GM08714 (cell line): ENCODE data around the gene MCUR1.
"Not testable (repeated sequence)": the region's sequence is repeated elsewhere in the genome, so short reads cannot be mapped to it uniquely, and the experiment has no call there.

Experiments used
- H3K4me3 ChIP-seq: fragments of 200-500 bp; sonication (Bioruptor generic); 2 replicates; pipeline ENCODE4 v1.5.1; 2014; ENCODE audit warnings: mild to moderate bottlenecking, low read length, inconsistent platforms
- ZNF274 ChIP-seq: IDR thresholded peaks from 2 replicates; pipeline ENCODE4 v1.6.1; 2012; ENCODE audit warnings: mild to moderate bottlenecking, low read depth, low read length

Gene MCUR1

DNA sequence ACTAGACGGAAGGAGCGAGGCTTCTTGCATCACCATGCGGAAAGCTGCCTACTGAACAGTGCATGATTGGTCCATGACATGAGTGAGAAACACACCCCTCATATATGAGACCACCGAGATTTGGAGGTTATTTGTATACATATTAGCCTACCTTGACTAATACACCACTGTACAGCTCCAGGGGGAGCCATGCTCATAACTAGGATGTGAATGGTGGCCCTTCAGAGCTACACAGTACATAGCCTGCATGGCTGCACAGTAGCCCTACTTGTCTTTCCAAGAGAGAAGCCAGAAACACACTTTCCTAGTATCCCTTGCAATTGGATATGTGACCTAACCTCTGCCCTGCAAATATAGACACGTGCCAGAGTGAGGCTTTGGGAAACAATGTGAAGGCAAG is 21.8 kb upstream of the MCUR1 start:
- no peak for TF ChIP-seq ZNF274
- H3K4me3 ChIP-seq, result no peak overlapping the region

DNA sequence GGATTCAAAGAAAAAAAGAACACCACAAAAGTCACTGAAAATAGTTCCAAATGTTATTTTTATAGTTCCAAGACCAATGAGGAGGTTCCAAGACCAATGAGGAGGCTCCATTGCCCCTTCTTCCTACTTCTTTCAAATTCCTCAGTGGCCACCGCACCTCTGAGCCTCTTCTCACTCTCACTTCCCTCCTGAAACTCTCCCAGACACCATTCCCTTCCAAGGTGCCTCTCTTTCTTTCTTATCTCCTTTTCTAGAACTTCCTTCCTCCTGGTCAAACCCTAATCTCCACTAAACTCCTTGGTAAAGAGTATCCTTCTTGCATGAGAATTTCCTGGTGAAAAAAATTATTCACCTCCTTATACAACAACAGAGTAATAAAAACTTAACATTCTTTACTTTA is 20.4 kb upstream of the MCUR1 start:
- no peak for TF ChIP-seq ZNF274
- no peak overlapping the region for H3K4me3 ChIP-seq

DNA sequence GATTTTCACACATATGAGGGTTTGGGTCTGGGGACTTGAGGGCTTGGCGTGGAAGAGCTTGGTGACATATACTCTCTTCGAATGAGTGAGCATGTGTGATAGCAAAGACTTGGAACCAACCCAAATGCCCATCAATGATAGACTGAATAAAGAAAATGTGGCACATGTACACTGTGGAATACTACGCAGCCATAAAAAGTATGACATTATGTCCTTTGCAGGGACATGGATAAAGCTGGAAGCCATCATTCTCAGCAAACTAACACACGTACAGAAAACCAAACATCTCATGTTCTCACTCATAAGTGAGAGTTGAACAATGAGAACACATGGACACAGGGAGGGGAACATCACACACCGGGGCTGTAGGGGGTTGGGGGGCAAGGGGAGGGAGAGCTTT is 19.7 kb upstream of the MCUR1 start:
- H3K4me3 ChIP-seq, result not testable (repeated sequence)

DNA sequence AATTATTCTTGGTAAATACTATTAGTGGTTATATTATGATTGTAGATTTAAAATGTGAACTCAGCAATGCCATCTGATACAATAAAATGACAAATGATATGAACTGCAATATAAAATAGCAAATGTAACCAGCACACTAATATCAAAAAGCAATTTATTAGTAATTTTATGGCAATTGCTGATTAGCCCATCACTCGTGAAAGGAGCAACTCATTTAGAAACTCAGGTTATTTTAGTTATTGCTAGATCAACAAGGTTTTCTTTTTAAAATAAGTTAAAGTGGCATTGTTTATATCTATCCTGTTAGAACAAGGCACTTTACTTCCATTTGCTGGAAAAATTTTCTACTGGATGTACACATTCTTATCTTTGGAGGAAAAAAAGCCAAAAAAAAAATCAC is 18.4 kb upstream of the MCUR1 start:
- no peak for TF ChIP-seq ZNF274
- no peak overlapping the region for H3K4me3 ChIP-seq

DNA sequence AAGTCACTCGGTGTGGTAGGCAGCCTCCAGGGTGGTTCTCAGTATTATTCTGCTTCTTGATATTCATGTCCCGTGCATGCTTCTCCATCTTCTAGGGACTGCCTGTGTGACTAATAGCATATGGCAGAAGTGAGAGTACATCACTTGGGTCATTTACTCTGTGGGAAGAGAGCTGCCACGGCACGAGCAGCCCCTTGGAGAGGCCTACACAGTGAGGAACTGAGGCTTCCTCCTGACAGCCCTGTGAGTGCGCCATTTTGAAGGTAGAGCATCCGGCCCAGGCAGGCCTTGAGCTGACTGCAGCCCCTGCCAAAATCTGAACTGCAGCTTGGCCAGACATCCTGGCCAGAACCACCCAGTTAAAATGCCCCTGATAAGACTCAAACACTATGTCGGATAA is 17.3 kb upstream of the MCUR1 start:
- no peak for TF ChIP-seq ZNF274
- H3K4me3 ChIP-seq, result no peak overlapping the region

DNA sequence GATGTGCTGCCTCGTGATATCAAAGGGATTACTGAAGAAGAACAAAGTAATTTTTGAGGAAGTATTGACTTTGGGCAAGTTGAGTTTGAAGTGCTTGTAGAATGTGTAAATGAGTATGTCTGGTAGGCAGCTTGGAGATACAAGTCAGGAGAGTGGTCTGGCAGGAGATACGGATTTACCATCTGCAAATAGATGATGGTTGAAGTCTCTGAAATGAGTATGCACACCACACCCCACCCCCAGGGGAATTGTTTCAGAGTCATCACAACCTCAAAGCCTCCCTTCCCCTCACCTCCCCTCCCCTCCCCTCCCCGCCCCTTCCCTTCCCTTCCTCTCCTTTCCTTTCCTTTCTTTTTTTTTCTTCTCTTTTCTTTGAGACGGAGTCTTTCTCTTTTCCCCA is 16.4 kb upstream of the MCUR1 start:
- no peak for TF ChIP-seq ZNF274
- no peak overlapping the region for H3K4me3 ChIP-seq

DNA sequence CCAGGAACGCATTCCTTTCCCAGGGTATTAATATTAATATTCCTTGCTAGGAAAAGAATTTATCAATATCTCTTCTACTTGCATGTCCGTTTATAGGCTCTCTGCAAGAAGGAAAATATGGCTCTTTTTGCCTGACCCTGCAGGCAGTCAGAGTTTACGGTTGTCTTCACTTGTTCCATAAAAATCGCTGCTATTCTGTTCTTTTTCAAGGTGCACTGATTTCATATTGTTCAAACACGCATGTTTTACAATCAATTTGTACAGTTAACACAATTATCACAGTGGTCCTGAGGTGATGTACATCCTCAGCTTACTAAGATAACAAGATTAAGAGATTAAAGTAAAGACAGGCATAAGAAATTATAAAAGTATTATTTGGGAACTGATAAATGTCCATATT is 15.1 kb upstream of the MCUR1 start:
- not testable (repeated sequence) for H3K4me3 ChIP-seq

DNA sequence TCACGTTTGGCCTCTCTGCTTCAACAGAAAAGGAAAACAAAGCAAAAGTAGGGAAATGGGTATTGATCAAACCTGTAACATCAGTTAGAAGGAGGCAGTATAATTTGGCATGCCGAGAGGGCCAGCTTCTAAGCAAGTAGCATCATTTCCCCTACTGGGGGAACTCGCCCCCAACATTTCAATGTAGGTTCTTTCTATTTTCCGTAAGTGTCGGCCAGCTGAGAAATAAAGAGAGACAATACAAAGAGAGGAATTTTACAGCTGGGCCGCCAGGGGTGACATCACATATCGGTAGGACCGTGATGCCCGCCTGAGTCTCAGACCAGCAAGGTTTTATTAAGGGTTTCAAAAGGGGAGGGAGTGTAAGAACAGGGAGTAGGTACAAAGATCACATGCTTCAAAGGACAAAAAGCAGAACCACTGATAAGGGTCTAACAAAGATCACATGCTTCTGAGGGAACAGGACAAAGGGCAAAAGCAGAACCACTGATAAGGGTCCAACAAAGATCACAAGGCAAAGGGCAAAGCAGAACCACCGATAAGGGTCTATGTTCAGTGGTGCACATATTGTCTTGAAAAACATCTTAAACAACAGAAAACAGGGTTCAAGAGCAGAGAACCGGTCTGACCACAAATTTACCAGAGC is 14.4 kb upstream of the MCUR1 start:
- H3K4me3 ChIP-seq, result not testable (repeated sequence)

DNA sequence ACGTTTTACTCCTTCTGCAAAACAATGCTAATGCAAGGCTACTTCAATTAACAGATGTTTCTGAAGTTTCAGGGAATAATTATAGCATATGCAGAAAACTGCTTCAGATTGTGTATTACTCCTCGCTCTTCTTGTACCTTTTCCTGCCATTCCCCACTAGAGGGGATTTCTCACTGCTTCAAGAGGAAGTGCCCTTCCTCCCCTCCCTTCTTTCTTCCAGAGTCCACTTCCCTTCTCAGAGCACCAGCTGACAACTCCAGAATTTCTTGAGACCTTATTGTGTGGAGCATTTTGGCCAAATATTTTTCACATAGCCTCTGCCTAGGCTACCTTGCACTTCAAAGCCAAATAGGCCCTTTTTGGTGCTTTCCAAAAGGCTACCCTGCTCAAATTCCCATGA is 12.7 kb upstream of the MCUR1 start:
- TF ChIP-seq ZNF274, result no peak
- H3K4me3 ChIP-seq, result no peak overlapping the region

DNA sequence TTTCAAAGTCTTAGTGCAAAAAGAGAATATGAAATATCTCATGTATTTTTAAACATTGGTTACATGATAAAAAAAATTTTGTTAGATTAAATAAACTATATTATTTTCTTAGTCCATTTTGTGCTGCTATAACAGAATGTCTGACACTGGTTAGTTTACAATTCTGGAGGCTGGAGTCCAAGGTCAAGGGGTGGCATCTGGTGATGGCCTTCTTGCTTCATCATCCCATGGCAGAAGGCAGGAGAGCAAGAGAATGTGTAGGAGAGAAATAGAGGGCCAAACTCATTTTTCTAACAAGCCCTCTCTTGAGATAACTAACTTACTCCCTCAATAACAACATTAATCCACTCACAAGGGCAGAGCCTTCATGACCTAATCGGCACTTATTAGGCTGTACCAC is 11.5 kb upstream of the MCUR1 start:
- no peak overlapping the region for H3K4me3 ChIP-seq
- TF ChIP-seq ZNF274, result no peak

DNA sequence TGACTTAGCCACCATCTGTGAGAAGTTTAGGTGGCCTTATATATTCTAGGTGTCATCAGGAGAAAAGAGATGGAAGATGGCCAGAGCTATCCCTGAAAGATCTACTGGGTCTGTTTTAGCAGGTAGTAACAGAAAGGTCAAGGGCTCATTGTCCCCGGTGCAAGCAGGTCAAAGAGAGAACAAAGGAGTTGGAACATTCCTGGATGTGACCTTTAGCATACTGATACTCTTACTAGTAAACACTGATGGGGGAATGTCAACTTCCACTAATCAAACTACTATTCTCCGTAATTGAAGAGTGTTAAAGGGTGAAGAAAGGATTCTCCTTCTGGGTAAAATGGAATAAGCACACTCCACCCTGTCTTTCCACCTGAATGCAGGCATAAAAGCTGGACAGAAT is 4.0 kb upstream of the MCUR1 start:
- no peak for TF ChIP-seq ZNF274
- H3K4me3 ChIP-seq, result no peak overlapping the region

DNA sequence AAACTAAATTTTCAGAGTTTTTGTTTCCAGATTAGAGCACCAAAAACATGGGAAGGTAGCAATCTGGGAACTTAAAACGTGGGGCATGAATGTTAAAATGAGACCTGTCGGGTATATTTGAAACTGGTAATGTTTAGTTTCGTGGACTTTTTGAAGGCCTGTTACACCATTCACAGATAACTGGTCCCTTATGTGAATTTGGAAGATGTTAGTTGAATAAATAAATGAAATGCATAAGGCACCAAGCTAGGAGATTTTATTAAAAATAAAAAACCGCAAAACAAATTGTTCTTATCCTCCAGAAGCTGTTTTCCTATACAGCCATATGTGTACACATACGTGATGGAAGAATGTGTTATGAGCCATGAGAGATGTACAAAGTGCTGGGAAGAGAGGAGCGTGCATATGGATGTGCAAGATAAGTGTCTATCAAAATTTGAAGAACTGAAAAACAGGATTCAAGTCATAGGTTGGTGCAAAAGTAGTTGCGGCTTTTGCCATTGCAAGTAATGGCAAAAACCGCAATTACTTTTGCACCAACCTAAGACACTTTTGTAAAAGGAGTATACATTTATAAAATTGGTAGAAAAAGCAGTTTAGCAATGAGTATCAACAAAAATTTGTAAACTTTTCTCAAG is 700 bp upstream of the MCUR1 start:
- no peak for TF ChIP-seq ZNF274
- H3K4me3 ChIP-seq, result peak overlapping the region; percentile 80

DNA sequence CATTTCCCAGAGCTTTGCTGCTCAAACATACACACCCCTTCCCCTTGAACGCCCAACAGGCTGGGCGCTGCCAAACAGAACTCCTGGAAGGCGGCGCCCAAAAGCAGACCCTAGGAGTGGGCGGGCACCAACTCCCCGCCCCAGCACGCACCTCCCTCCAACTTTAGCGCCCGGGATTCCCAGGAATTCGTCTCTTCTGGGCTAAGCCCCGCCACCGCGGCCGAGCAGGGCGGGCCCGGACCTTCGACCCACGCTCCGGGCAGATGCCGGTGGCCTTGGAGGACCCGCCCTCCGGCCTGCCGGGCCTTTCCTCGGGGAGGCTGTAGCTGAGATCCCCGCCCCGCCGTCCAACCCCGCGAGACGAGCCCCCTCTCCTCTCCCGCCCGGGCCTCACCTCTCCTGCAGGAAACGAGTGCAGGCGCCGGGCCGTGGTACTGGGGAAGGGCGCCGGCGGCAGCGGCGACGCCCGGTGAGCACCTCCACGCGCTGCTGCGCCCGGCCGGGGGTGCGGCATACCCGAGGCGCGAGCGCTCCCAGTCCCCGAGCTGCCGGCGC is 659 bp downstream of the MCUR1 start:
- H3K4me3 ChIP-seq, result peak overlapping the region; percentile 89
- TF ChIP-seq ZNF274, result no peak

DNA sequence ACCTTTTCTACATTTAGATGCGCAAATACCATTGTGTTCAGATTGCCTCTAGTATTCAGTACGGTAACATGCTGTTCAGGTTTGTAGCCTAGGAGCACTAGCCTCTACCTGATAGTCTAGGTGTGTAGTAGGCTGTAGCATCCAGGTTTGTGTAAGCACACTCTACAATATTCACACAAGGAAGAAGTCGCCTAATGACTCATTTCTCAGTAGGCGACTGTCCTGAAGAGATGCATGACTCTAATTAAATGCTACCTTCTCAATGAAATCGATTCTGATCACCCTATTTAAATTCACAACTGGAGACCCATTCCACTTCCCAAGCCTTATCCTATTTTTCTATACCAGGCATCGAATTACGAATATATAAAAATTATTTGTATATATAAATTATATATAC is 1.3 kb downstream of the MCUR1 start:
- peak overlapping the region; percentile 89 for H3K4me3 ChIP-seq
- TF ChIP-seq ZNF274, result no peak

DNA sequence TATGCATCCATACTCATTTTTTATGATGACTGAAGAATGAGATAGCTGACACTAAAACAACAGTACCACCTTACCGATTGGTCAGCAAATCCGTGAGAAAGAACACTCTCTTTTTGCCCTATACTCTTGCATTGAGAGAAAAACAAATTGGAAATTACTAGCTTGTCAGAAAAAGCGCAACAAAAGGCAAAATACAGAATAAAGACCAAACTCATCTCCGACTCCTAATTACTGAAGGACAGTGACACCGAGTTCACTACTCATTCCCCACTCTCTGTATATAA is 2.1 kb downstream of the MCUR1 start:
- no peak overlapping the region for H3K4me3 ChIP-seq

More for the DNA sequence above, 2.1 kb downstream of the MCUR1 start:
- no peak for TF ChIP-seq ZNF274
